CD4-positive, alpha-beta T cell (primary cell): ENCODE data around the gene CYB561. TPM values are rescaled to one million over a fixed set of nuclear protein-coding genes. Genes with fewer than 3 reads are reported as not detected.

ENCODE experiments used
- ATAC-seq: fragments of 200-7000 bp; cut with Tn5 transposase; one replicate; pipeline ENCODE4 v1.10.0; 2022; ENCODE audit warnings: mild to moderate bottlenecking; ENCODE audit not compliant: poor library complexity
- CTCF ChIA-PET: fragments of 350-600 bp; sonication (Branson Sonifier 250); formaldehyde crosslinking; loops from one replicate; lab custom pipeline; 2021; ENCODE audit warnings: antibody characterized with exemption, inconsistent platforms; lab: Charles Lee
- POLR2A ChIA-PET: fragments of 350-600 bp; sonication (Branson Sonifier 250); formaldehyde crosslinking; loops from one replicate; lab custom pipeline; 2021; ENCODE audit warnings: antibody characterized with exemption, inconsistent platforms; lab: Charles Lee
- DNase-seq, 14 experiments: peaks; one replicate each; pipeline ENCODE4 v3.0.0-alpha.2; 2013 to 2020; ENCODE audit warnings: mixed read lengths in 2 of 14
- H3K27ac ChIP-seq, 2 donors: one replicate each; pipeline versions ENCODE4 v1.5.1 to v1.7.0; 2013; ENCODE audit warnings: low read length in 2 of 2, low read depth in 1 of 2, mild to moderate bottlenecking in 1 of 2
- H3K27me3 ChIP-seq, 2 experiments: 1 replicate in 1 of 2; 2 replicates in 1 of 2; pipeline versions ENCODE4 v1.6.1 to v1.7.0; 2013; ENCODE audit warnings: low read length in 2 of 2, control low read depth in 1 of 2, mild to moderate bottlenecking in 1 of 2, moderate library complexity in 1 of 2; ENCODE audit not compliant: insufficient read depth in 2 of 2, control insufficient read depth in 1 of 2
- H3K36me3 ChIP-seq: one replicate; pipeline ENCODE4 v1.6.1; 2013; ENCODE audit warnings: low read length, control low read depth; ENCODE audit not compliant: insufficient read depth
- H3K4me1 ChIP-seq: one replicate; pipeline ENCODE4 v1.6.1; 2013; ENCODE audit warnings: low read length, control low read depth; ENCODE audit not compliant: insufficient read depth
- H3K4me3 ChIP-seq: one replicate; pipeline ENCODE4 v1.5.1; 2013; ENCODE audit warnings: mild to moderate bottlenecking, low read length, moderate library complexity
- H3K9me3 ChIP-seq, 2 experiments: 1 replicate in 1 of 2; 2 replicates in 1 of 2; pipeline versions ENCODE4 v1.6.1 to v1.7.0; 2013; ENCODE audit warnings: low read length in 2 of 2, mild to moderate bottlenecking in 2 of 2, control low read depth in 1 of 2, moderate library complexity in 1 of 2; ENCODE audit not compliant: control insufficient read depth in 1 of 2, insufficient read depth in 1 of 2
- H3K27ac Mint-ChIP-seq: one replicate; pipeline ENCODE4 v1.8.0; 2020; ENCODE audit warnings: mixed read lengths
- H3K27me3 Mint-ChIP-seq: one replicate; pipeline ENCODE4 v1.8.0; 2021; ENCODE audit warnings: mixed read lengths
- H3K36me3 Mint-ChIP-seq: one replicate; pipeline ENCODE4 v1.8.0; 2021; ENCODE audit warnings: low read depth, mixed read lengths
- H3K4me1 Mint-ChIP-seq: one replicate; pipeline ENCODE4 v1.8.0; 2021; ENCODE audit warnings: low read depth, mixed read lengths
- H3K4me3 Mint-ChIP-seq: one replicate; pipeline ENCODE4 v1.8.0; 2020; ENCODE audit warnings: mild to moderate bottlenecking, mixed read lengths
- H3K9me3 Mint-ChIP-seq: one replicate; pipeline ENCODE4 v1.8.0; 2020; ENCODE audit warnings: mixed read lengths
- intact Hi-C, 2 experiments: fragments of 100-400 bp; cut with DNase I in 1 of 2; cut with micrococcal nuclease in 1 of 2; formaldehyde crosslinking; loops; one replicate each; pipeline versions ENCODE4 v1.15.1 to v1.9.0; 2023 to 2025; cut with DNase I, micrococcal nuclease
- total RNA-seq, 174 experiments: library from RNA in 2 of 174; stranded (reverse) in 2 of 174; gene quantifications; one replicate each; pipeline ENCODE4 v1.2.3 and lab custom pipeline; 2021 to 2026
- TF ChIP-seq, protein P1 (sequence below): fragments of 200-600 bp; IDR thresholded peaks from one replicate; pipeline ENCODE4 v1.8.0; 2022; ENCODE audit warnings: antibody characterized with exemption, mild to moderate bottlenecking

The CYB561 gene
- total RNA-seq, 2 experiments from 2014 or later = 17.4 to 18.1 TPM

- peak overlapping the region; percentile 85 for H3K27ac Mint-ChIP-seq
- H3K36me3 Mint-ChIP-seq = no peaks in the 10 kb centered on the region
- TF ChIP-seq, protein P1, sequence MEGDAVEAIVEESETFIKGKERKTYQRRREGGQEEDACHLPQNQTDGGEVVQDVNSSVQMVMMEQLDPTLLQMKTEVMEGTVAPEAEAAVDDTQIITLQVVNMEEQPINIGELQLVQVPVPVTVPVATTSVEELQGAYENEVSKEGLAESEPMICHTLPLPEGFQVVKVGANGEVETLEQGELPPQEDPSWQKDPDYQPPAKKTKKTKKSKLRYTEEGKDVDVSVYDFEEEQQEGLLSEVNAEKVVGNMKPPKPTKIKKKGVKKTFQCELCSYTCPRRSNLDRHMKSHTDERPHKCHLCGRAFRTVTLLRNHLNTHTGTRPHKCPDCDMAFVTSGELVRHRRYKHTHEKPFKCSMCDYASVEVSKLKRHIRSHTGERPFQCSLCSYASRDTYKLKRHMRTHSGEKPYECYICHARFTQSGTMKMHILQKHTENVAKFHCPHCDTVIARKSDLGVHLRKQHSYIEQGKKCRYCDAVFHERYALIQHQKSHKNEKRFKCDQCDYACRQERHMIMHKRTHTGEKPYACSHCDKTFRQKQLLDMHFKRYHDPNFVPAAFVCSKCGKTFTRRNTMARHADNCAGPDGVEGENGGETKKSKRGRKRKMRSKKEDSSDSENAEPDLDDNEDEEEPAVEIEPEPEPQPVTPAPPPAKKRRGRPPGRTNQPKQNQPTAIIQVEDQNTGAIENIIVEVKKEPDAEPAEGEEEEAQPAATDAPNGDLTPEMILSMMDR = no peak
- no peaks in the 10 kb centered on the region for H3K9me3 Mint-ChIP-seq
- ATAC-seq = peak; percentile 56
- Histone ChIP-seq H3K27me3 (no peaks in the 10 kb centered on the region), H3K27ac (peak overlapping the region; percentile 40 to 80), H3K36me3 (peaks cover 10% of the 10 kb centered on the region), H3K4me3 (peak overlapping the region; percentile 18), H3K9me3 (no peaks in the 10 kb centered on the region), H3K4me1 (peaks cover 71% of the 10 kb centered on the region)
- H3K27me3 Mint-ChIP-seq = no peaks in the 10 kb centered on the region
- POLR2A ChIA-PET = interaction anchor here (0.6 to 2.6 kb wide), 13 partner anchors 10 to 1510 kb away, joined by 3 to 15 read pairs (median 6); partner anchors contain the start of genes ACE, CCDC47, DDX42 and MAP3K3
- intact Hi-C loops = loop anchor here in 1 of 2 experiments (5.0 kb wide), 2 partner anchors 37 to 107 kb away; partner anchors contain the start of gene ACE
- peaks cover 39% of the 10 kb centered on the region for H3K4me1 Mint-ChIP-seq
- CTCF ChIA-PET = interaction anchor here (0.8 to 2.8 kb wide), 2 partner anchors 15 to 270 kb away, joined by 3 to 8 read pairs; no protein-coding TSS in a partner anchor
- peak overlapping the region; percentile 62 for H3K4me3 Mint-ChIP-seq
- DNase-seq = peak in 12 of 14 experiments; percentile 19 to 81 (median 41)
Measured at GRCh38 chr17:63440127-63440769, 5.9 kb downstream of the CYB561 start.

DNA sequence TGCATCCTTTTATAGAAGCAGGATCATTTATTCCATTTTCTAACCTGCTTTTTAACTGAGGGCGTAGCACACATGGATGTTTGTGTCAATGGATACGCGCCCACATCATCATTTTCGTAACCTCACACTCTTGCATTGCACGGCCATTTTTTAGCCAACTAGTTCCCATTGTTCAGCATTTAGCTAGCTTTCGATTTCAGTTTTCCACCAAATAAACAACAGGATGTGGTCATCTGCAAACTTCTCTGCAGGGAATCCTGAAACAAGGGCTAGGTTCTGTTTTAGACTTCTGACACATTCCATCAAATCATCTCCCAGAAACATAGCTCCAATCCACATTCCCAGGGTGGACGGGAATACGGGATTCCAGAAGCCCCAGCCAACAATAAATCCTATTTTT lies 6.4 kb downstream of the CYB561 start:
- intact Hi-C loops = loop anchor here in 1 of 2 experiments (5.0 kb wide), 2 partner anchors 38 to 108 kb away; partner anchors contain the start of gene ACE
- peak overlapping the region; percentile 40 to 80 for H3K27ac ChIP-seq
- H3K4me1 ChIP-seq = peaks cover 71% of the 10 kb centered on the region
- H3K36me3 ChIP-seq = peaks cover 15% of the 10 kb centered on the region
- TF ChIP-seq, protein P1 = no peak
- ATAC-seq (peak; percentile 56), DNase-seq (peak in 4 of 14 experiments; percentile 27 to 88 (median 70))
- H3K27me3 ChIP-seq = no peaks in the 10 kb centered on the region
- no peaks in the 10 kb centered on the region for H3K27me3 Mint-ChIP-seq
- H3K27ac Mint-ChIP-seq = peak overlapping the region; percentile 85
- peaks cover 39% of the 10 kb centered on the region for H3K4me1 Mint-ChIP-seq
- ChIA-PET POLR2A (interaction anchor here (0.6 to 2.6 kb wide), 14 partner anchors 10 to 1510 kb away, joined by 3 to 15 read pairs (median 6); partner anchors contain the start of genes ACE, CCDC47, DDX42 and MAP3K3), CTCF (interaction anchor here (0.8 to 2.8 kb wide), 2 partner anchors 14 to 271 kb away, joined by 3 to 8 read pairs; no protein-coding TSS in a partner anchor)
- peaks cover 5% of the 10 kb centered on the region for H3K36me3 Mint-ChIP-seq
- no peaks in the 10 kb centered on the region for H3K9me3 Mint-ChIP-seq
- no peaks in the 10 kb centered on the region for H3K9me3 ChIP-seq
- peak overlapping the region; percentile 62 for H3K4me3 Mint-ChIP-seq
- H3K4me3 ChIP-seq = peak overlapping the region; percentile 18

GRCh38 chr17:63438092-63439051 lies 7.7 kb downstream of the CYB561 start:
- no peaks in the 10 kb centered on the region for H3K9me3 ChIP-seq
- H3K27ac Mint-ChIP-seq = peak overlapping the region; percentile 85
- no peak for DNase-seq
- H3K4me3 ChIP-seq = no peak overlapping the region
- peak overlapping the region; percentile 46 to 80 for H3K27ac ChIP-seq
- no peaks in the 10 kb centered on the region for H3K27me3 Mint-ChIP-seq
- no peak overlapping the region for H3K4me3 Mint-ChIP-seq
- no peaks in the 10 kb centered on the region for H3K27me3 ChIP-seq
- intact Hi-C loops = no loop called here
- peaks cover 37% of the 10 kb centered on the region for H3K4me1 Mint-ChIP-seq
- H3K9me3 Mint-ChIP-seq = no peaks in the 10 kb centered on the region
- H3K36me3 ChIP-seq = peaks cover 23% of the 10 kb centered on the region
- ATAC-seq = no peak
- peaks cover 78% of the 10 kb centered on the region for H3K4me1 ChIP-seq
- ChIA-PET CTCF (interaction anchor here (2.8 kb wide), 1 partner anchor 13 kb away, joined by 8 read pairs; no protein-coding TSS in a partner anchor), POLR2A (no interaction called here)
- TF ChIP-seq, protein P1 = no peak
- H3K36me3 Mint-ChIP-seq = peaks cover 7% of the 10 kb centered on the region
